Activated naive CD8-positive, alpha-beta T cell treated with anti-CD3 and anti-CD28 coated beads, Interleukin-2, amount 50 U/mL, for 24 hours (primary cell): ENCODE measurements around the gene PALB2.

ENCODE experiments used
- ATAC-seq: fragments of 150-1000 bp; cut with Tn5 transposase; one replicate; pipeline ENCODE4 v1.10.0; 2021
- DNase-seq: peaks from one replicate; pipeline ENCODE4 v3.0.0; 2021
- H3K27ac Mint-ChIP-seq: one replicate; pipeline ENCODE4 v1.8.0; 2021; ENCODE audit warnings: mild to moderate bottlenecking, mixed read lengths
- H3K27me3 Mint-ChIP-seq: one replicate; pipeline ENCODE4 v1.8.0; 2021; ENCODE audit warnings: mixed read lengths
- H3K36me3 Mint-ChIP-seq: one replicate; pipeline ENCODE4 v1.8.0; 2021; ENCODE audit warnings: low read depth, mixed read lengths
- H3K4me1 Mint-ChIP-seq: one replicate; pipeline ENCODE4 v1.8.0; 2021; ENCODE audit warnings: mixed read lengths
- H3K4me3 Mint-ChIP-seq: one replicate; pipeline ENCODE4 v1.8.0; 2021; ENCODE audit warnings: mild to moderate bottlenecking, moderate library complexity, mixed read lengths
- H3K9me3 Mint-ChIP-seq: one replicate; pipeline ENCODE4 v1.8.0; 2021; ENCODE audit warnings: mixed read lengths

The PALB2 gene

DNA sequence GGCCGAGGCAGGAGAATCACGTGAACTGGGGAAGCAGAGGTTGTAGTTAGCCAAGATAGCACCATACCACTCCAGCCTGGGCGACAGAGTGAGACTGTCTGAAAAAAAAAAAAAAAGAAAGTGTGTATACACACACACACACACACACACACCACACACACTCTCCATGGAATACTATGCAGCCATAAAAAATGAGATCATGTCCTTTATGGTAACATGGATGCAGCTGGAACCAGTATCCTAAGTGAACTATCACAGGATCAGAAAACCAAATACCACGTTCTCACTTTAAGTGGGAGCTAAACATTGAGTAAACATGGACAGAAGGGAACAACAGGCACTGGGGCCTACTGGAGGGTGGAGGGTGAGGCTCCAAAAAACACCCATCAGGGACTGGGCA is 61.7 kb downstream of the PALB2 start:
- Mint-ChIP-seq H3K27ac (no peak overlapping the region), H3K36me3 (peaks cover 24% of the 10 kb centered on the region), H3K4me1 (no peaks in the 10 kb centered on the region), H3K4me3 (no peak overlapping the region), H3K27me3 (no peaks in the 10 kb centered on the region), H3K9me3 (no peaks in the 10 kb centered on the region)
- ATAC-seq: no peak
- DNase-seq: no peak

DNA sequence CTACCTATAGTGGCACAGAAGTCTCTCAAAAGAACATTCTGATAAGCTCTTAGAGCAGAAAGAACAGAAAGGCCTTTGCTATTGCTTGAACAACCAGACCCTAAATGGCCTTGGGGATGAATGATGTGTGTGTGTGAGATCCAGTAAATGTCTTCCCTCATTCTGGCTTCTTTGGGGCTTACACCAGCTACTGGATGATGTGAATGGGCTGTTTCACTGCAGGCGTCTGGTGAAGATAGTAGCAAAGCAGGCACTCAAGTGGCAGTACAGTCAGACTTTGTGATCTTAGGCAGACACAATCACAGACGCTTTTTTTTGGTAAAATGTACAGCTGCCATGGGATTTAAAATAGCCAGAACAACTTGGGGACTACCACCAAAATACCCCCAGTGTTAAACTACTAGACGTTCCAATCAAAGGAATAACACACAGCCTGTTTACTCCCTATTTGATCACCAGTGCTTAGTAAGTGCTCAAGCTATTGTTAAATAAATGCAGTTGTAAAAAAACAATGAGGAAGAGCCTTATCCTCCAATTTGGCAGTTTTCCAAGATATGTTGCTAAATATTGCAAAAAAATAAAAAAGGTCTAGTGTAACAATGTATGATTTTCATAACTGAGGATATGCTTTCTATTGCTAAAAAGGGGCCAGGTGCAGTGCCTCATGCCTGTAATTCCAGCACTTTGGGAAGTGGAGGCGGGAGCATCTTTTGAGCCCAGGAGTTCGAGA is 62.8 kb downstream of the PALB2 start:
- Mint-ChIP-seq H3K4me3 (no peak overlapping the region), H3K4me1 (no peaks in the 10 kb centered on the region), H3K27ac (no peak overlapping the region), H3K9me3 (no peaks in the 10 kb centered on the region), H3K36me3 (peaks cover 21% of the 10 kb centered on the region), H3K27me3 (no peaks in the 10 kb centered on the region)
- no peak for DNase-seq
- ATAC-seq: no peak

DNA sequence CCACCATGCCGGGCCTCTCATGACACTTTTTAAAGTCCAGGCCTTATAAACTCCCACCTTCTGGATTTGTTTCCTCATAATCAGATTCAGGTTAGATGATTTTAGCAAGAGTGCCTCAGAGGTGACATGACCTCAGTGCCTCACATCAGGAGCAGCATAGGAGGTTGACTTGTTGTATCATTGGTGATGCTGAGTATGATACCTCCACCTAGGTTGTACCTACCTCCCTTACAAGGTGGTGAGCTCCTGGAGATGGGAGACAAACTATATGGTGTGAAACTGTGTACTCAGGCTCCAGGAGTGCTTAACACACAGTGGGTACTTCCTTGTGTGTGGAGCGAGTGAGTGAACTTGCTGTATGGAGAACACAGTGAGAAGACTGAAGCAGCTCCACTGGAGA is 63.6 kb downstream of the PALB2 start:
- no peaks in the 10 kb centered on the region for H3K9me3 Mint-ChIP-seq
- no peaks in the 10 kb centered on the region for H3K4me1 Mint-ChIP-seq
- H3K27ac Mint-ChIP-seq: no peak overlapping the region
- H3K36me3 Mint-ChIP-seq: peaks cover 24% of the 10 kb centered on the region
- ATAC-seq: no peak
- no peaks in the 10 kb centered on the region for H3K27me3 Mint-ChIP-seq
- no peak for DNase-seq
- no peak overlapping the region for H3K4me3 Mint-ChIP-seq

DNA sequence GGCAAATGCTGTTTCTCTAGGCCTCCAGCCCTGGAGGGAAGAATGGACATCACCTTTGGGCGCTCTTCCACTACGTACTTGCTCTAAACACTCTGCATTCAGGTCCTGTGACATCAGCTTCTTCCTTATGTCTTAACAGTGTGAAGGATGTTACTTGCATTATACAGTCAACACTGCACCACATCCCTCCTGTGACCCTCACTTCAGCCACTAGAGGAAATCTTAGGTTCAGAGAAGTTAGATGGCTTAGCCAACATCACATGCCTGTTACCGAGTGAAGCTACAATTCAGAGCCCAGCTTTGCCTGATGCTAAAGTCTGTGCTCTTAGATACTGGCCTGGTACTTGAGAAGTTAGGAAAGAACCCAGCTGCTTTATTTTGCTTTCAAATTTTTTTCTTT is 65.3 kb downstream of the PALB2 start:
- peaks cover 25% of the 10 kb centered on the region for H3K36me3 Mint-ChIP-seq
- H3K27me3 Mint-ChIP-seq: no peaks in the 10 kb centered on the region
- no peak overlapping the region for H3K4me3 Mint-ChIP-seq
- ATAC-seq: no peak
- peaks cover 4% of the 10 kb centered on the region for H3K4me1 Mint-ChIP-seq
- no peak overlapping the region for H3K27ac Mint-ChIP-seq
- H3K9me3 Mint-ChIP-seq: no peaks in the 10 kb centered on the region
- DNase-seq: no peak

DNA sequence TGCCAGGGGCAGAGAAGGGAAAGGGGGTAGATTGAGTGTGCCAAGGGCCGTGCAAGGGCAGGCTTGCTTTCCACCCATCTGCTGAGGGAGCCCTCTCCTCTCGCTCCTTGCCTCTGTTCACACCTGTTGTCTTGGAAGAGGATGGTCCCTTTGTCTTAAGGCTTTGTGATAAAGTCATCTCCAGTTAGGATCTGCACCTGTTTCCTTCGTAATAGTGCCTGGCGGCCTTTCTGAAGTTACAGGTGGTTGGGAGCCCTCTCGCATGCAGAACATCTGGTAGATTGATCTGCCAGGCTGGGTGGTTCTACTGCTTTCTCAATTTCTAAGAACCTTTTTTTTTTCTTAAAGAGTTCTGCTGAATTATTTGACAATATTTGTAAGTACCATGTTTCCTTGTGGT is 67.3 kb downstream of the PALB2 start:
- peaks cover 5% of the 10 kb centered on the region for H3K4me1 Mint-ChIP-seq
- ATAC-seq (no peak), DNase-seq (no peak)
- no peaks in the 10 kb centered on the region for H3K9me3 Mint-ChIP-seq
- no peaks in the 10 kb centered on the region for H3K27me3 Mint-ChIP-seq
- no peak overlapping the region for H3K4me3 Mint-ChIP-seq
- H3K36me3 Mint-ChIP-seq: peaks cover 24% of the 10 kb centered on the region
- H3K27ac Mint-ChIP-seq: no peak overlapping the region

DNA sequence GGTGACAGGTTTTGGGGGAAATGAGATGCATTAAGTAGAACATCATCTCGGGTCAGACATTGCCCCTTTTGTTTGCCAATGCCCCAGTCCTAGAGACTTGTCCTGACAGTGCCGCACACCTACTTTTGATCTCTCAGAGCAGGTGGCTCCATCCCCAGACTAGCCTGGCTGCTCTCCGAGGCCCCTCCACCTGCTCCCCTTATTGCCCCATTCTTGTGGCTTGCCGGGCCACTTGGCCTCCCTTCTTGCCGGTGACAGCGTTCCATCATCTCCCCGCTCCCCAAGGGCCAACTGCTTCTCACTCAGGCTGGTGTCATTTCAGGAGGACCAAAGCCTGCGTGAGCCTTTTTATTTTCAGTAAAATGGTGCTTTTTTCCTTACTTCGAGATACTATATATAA is 68.7 kb downstream of the PALB2 start:
- H3K4me3 Mint-ChIP-seq: no peak overlapping the region
- no peaks in the 10 kb centered on the region for H3K9me3 Mint-ChIP-seq
- DNase-seq: no peak
- H3K36me3 Mint-ChIP-seq: peaks cover 29% of the 10 kb centered on the region
- no peak for ATAC-seq
- peaks cover 5% of the 10 kb centered on the region for H3K4me1 Mint-ChIP-seq
- H3K27ac Mint-ChIP-seq: no peak overlapping the region
- no peaks in the 10 kb centered on the region for H3K27me3 Mint-ChIP-seq

DNA sequence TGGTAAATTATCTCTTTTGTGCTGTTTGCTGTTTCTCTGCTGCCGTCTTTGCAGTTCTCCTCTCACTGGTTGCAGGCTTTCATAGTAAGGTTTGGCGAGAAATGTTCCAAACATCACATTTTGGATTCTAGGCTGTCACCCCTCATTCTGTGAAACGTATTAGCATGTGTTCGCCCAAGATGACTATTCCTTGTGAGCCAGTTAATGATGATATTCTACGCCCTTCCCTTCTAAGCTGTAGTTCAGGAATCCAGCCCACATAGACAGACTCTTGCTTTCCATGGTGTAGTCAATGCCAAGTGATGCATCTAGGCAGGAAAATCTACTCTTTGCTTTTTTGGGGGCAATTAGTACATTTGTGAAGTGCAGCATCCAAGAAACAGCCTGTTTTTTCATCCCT is 69.2 kb downstream of the PALB2 start:
- Mint-ChIP-seq H3K4me3 (no peak overlapping the region), H3K4me1 (peaks cover 5% of the 10 kb centered on the region), H3K36me3 (peaks cover 27% of the 10 kb centered on the region), H3K9me3 (no peaks in the 10 kb centered on the region), H3K27me3 (no peaks in the 10 kb centered on the region), H3K27ac (no peak overlapping the region)
- ATAC-seq (no peak), DNase-seq (no peak)

DNA sequence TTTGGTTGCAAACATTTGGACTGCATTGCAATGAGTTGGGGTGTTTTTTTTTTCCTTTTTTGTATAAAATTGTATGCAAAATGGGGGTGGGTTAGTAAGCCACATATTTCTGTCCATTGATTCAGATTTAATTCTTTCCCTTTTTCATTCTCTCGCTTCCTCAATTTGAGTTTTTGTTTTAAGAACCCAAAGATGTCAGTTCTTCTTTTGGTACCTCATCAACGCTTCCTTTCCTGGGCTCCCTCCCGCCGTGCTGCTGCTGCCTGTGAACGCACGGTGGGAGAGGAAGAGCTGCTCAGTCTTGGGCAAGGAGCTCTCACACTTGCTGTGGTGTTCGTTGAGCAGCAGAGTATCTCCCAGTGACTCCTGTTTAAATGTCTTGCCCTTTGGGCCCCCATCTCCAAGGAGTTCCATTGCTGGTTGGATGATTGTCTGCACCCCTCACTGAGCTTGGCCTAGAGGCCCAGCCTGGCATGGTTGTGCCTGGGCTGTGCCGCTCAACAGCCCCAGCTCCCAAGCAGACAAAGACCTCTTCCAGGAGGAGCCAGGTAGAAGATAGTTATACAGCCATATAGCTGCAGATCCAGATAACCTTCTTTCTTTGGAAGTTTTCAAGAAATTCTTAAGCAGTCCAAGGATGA is 70.0 kb downstream of the PALB2 start:
- H3K27me3 Mint-ChIP-seq: no peaks in the 10 kb centered on the region

DNA sequence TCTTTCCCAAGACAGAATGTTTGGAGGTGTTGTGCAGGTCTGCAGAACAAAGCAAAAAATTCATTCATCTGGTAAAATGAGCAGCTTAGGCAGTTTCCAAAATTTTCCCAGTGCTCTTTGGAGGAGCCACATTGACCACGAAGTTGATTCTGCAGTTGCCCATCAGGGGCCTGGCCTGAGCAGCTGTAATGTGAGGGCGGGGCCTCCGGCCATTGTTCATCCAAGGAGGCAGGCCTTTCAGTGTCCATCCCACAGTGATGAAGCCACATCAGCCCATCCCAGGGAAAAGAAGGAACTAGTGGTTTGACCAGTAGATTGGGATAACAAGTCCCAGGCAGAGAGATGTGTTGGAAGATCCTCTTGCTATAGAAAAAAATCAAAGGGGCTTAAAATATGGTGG is 73.5 kb downstream of the PALB2 start:
- H3K4me3 Mint-ChIP-seq: no peak overlapping the region

More for the DNA sequence above, 70.0 kb downstream of the PALB2 start:
- H3K27ac Mint-ChIP-seq: no peak overlapping the region
- DNase-seq (no peak), ATAC-seq (no peak)
- H3K36me3 Mint-ChIP-seq: peaks cover 27% of the 10 kb centered on the region
- peaks cover 5% of the 10 kb centered on the region for H3K4me1 Mint-ChIP-seq
- no peaks in the 10 kb centered on the region for H3K9me3 Mint-ChIP-seq
- no peak overlapping the region for H3K4me3 Mint-ChIP-seq

DNA sequence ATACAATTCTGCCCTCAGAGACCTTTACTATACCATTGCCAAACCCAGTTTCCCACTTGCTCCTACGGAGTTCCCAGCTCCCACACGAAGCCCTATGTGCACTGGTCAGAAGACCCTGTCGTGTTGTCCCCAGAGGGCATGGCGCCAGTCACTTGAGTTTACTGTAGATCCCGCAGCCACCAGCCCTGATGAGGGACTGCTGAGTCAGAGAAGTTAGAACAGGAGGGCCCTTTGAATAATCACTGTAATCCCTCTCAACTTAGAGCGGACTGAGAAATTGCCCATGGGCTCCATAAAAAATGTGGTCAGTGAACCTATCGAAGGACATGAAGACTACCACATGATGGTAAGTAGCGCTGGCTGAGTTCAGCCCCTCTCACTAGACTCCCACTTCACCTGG is 74.4 kb downstream of the PALB2 start:
- H3K36me3 Mint-ChIP-seq: peaks cover 54% of the 10 kb centered on the region
- no peak overlapping the region for H3K27ac Mint-ChIP-seq
- no peak for ATAC-seq

More for the DNA sequence above, 73.5 kb downstream of the PALB2 start:
- Mint-ChIP-seq H3K27me3 (no peaks in the 10 kb centered on the region), H3K36me3 (peaks cover 47% of the 10 kb centered on the region), H3K9me3 (no peaks in the 10 kb centered on the region), H3K4me1 (peaks cover 5% of the 10 kb centered on the region), H3K27ac (no peak overlapping the region)
- no peak for DNase-seq
- no peak for ATAC-seq

DNA sequence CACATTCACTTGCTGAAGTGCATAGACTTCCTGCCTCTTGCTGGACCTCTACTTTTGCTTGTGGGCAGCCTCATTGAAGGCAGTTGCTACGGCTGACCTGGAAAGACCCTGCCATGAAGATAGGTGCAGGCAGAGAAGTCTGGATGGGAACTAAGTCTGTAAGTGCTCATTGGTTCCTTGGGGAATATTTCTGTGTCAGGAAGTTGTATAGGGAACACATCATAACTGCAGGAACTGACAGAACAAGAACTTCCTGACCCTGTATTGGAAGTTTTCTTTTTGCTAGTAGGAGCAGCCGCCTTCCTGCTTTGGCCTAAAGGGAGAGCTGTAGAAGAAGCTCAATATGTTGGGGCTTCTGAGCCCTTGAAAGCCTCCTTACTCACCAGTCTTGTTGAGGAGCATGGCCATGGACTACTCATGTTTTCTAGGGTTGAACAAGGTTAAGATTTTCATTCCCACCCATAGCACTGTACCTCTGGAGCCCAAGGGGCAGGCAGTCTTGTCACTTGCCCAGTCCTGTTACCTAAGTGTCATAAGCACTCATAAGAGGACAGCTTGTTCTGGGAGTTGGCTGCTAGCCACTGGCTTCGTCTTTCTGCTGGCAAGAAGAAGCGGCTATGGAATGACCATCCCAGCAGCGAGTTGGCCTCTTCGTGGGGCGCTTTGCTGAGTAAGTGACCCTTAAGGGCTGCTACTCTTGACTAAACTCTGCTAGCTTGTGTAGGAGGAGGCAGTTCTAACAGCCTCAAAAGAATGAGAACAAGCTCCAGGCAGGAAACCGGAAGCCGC is 76.3 kb downstream of the PALB2 start:
- peaks cover 47% of the 10 kb centered on the region for H3K36me3 Mint-ChIP-seq
- ATAC-seq: no peak
- H3K27me3 Mint-ChIP-seq: no peaks in the 10 kb centered on the region
- no peaks in the 10 kb centered on the region for H3K9me3 Mint-ChIP-seq
- peaks cover 8% of the 10 kb centered on the region for H3K4me1 Mint-ChIP-seq
- H3K4me3 Mint-ChIP-seq: no peak overlapping the region
- no peak overlapping the region for H3K27ac Mint-ChIP-seq
- no peak for DNase-seq

More for the DNA sequence above, 74.4 kb downstream of the PALB2 start:
- no peak for DNase-seq
- Mint-ChIP-seq H3K9me3 (no peaks in the 10 kb centered on the region), H3K4me1 (peaks cover 5% of the 10 kb centered on the region), H3K27me3 (no peaks in the 10 kb centered on the region), H3K4me3 (no peak overlapping the region)

DNA sequence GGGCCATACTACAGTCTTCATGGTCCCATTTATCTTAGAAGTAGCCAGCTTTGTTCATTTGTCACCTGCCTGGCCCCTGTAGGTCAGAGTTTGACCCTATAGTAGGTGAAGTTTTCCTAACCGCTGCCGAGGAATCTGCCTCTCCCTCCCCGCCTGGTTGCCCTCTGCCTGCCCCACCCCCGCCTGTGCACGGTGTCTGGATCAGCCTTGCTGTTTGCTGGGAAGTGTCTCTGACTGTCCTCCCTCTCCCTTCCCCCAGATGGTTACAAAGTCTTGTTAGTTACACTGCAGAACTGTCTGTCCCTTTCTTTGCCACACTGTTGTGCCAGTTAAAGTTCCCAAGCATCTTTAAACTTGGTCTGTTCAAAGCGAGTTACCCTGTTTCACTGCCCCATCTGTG is 77.9 kb downstream of the PALB2 start:
- no peak overlapping the region for H3K4me3 Mint-ChIP-seq
- H3K9me3 Mint-ChIP-seq: no peaks in the 10 kb centered on the region
- H3K27ac Mint-ChIP-seq: no peak overlapping the region
- no peak for DNase-seq
- ATAC-seq: no peak
- peaks cover 23% of the 10 kb centered on the region for H3K4me1 Mint-ChIP-seq
- no peaks in the 10 kb centered on the region for H3K27me3 Mint-ChIP-seq
- H3K36me3 Mint-ChIP-seq: peaks cover 45% of the 10 kb centered on the region

DNA sequence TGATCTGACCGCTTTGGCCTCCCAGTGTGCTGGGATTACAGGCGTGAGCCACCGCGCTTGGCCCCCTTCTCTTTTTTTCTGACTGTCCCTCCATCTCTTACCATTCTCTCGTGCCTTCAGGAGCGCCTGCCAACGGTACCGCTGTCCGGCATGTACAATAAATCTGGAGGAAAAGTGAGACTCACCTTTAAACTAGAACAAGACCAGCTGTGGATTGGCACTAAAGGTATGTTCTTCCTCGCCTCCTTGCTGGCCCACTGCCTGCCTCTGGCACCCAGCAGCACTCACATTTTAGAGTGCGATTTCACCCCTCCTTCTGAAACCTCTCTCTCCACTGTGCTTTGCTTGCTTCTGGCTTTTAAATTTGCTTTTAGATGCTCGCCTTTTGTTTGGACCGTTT is 78.6 kb downstream of the PALB2 start:
- Mint-ChIP-seq H3K4me3 (no peak overlapping the region), H3K27me3 (no peaks in the 10 kb centered on the region), H3K27ac (no peak overlapping the region), H3K9me3 (no peaks in the 10 kb centered on the region), H3K4me1 (peaks cover 24% of the 10 kb centered on the region), H3K36me3 (peaks cover 41% of the 10 kb centered on the region)
- DNase-seq (no peak), ATAC-seq (no peak)

DNA sequence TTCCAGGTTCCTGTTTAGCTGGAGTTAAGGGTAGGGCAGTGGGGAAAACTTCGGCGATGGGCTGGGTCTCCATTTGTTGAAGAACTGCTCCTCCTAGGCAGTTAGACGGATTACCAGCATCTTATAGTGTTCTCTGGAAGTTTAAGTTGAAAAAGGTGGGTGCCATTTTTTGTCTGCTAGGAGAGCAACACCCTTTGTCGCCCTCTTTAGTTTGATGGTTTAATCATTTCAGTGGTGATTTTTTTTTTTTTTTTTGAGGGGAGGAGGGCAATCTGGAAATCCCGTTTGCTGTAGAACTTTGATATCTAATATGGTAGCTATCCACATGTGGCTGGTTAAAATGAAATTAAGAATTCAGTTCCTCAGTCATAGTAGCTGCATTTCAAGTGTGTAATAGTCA is 79.5 kb downstream of the PALB2 start:
- H3K36me3 Mint-ChIP-seq: peaks cover 43% of the 10 kb centered on the region

More for the DNA sequence above, 79.5 kb downstream of the PALB2 start:
- Mint-ChIP-seq H3K9me3 (no peaks in the 10 kb centered on the region), H3K27me3 (no peaks in the 10 kb centered on the region), H3K27ac (peak overlapping the region; percentile 31), H3K4me1 (peaks cover 29% of the 10 kb centered on the region), H3K4me3 (no peak overlapping the region)
- no peak for DNase-seq
- ATAC-seq: no peak
